Activated CD4-positive, alpha-beta T cell treated with anti-CD3 and anti-CD28 coated beads, Interleukin-2, amount 50 U/mL, for 4 hours (primary cell): ENCODE data around the gene BANF1.

Source experiments
- DNase-seq, 2 experiments: peaks; one replicate each; pipeline ENCODE4 v3.0.0-alpha.2; 2020

Gene BANF1

DNA sequence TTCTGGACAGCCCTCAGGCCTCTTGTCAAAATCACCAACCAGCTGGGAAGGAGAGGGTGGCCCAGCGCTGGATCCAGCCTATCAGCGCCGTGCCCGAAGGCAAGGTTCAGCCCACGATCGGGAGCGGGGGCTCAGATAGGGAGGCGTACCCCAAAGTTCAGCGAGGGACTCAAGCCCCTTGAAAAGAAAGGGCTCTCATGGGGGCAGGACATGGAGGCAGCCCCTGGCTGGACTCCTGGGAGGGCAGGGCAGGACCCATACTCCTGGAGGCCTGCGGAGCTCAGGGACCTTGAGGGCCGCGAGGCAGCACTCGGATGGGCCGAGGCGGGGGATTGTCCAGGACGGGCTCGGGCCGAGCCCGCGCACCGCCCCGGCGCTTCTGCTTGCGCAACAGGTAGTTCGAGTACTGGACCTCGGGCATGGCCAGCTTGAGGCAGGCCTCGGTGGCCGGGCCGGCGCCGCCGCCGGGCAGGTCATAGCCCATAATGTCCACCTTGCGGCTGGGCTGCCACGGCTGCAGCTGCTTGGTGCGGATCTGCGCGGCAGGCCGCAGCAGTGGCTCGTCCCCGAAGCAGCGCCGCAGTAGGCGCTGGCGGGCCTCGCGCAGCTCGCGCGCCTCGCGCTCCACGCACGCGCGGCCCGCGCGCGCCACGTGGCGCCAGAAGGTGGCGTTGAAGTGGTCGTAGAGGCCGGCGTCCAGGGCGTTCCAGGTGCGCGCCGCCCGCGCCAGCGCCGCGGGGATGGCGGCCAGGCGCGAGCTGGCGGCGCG, 40.1 kb downstream of the BANF1 start:
- no peak for DNase-seq

GRCh38 chr11:66042996-66043906, 40.9 kb downstream of the BANF1 start:
- DNase-seq: no peak

DNA sequence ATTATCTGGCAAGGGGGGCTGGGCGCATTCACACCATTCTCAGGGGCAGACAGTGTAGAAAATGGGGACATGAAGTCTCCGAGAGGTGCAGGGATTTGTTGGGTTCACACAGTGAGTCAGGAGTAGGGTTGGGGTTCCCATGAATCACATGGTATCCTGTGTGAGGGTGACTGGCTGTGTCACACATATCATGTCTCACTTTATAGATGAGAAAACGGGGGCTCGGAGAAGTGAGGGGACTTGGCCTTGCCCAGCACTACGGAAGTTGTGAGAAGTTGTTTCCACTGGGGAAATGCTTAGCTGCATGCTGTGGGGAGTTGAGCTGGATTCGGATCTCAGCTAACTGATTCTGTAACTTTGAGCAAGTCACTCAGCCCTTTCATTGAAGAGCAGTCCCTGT, 42.5 kb downstream of the BANF1 start:
- DNase-seq: peak; percentile 21 to 22

- peak; percentile 79 to 80 for DNase-seq
Measured at GRCh38 chr11:66045177-66045639, 42.9 kb downstream of the BANF1 start.

DNA sequence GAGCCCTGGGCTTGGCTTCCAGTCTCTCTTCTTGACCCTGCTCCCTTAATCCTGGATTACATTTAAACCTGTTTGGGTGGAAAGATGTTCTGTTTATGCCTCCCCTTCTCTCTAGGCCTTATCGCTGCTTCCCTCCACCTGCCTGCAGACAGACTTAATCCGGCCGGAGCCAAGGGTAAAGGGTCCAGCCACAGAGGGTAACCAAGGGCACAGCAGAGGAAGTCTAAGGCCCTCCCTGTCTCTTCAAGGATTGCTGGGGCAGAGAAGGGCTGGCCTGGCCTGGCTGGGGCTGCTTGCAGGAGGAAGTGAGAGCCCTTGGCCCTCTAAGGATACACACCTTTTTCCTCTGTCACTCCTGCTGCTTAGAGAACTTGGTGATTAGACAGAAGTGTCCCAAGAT, 44.6 kb downstream of the BANF1 start:
- no peak for DNase-seq

GRCh38 chr11:66047541-66048365, 45.5 kb downstream of the BANF1 start:
- no peak for DNase-seq

- DNase-seq: no peak
Measured at GRCh38 chr11:66048547-66049323, 46.4 kb downstream of the BANF1 start, which contains the start of gene GAL3ST3. GAL3ST3 (minus strand) TSS chr11:66049161; CDS start chr11:66045415, 3,746 bp downstream.

GRCh38 chr11:66050581-66051231, 48.4 kb downstream of the BANF1 start:
- DNase-seq: no peak

- no peak for DNase-seq
Measured at GRCh38 chr11:66051371-66051765, 49.1 kb downstream of the BANF1 start.

DNA sequence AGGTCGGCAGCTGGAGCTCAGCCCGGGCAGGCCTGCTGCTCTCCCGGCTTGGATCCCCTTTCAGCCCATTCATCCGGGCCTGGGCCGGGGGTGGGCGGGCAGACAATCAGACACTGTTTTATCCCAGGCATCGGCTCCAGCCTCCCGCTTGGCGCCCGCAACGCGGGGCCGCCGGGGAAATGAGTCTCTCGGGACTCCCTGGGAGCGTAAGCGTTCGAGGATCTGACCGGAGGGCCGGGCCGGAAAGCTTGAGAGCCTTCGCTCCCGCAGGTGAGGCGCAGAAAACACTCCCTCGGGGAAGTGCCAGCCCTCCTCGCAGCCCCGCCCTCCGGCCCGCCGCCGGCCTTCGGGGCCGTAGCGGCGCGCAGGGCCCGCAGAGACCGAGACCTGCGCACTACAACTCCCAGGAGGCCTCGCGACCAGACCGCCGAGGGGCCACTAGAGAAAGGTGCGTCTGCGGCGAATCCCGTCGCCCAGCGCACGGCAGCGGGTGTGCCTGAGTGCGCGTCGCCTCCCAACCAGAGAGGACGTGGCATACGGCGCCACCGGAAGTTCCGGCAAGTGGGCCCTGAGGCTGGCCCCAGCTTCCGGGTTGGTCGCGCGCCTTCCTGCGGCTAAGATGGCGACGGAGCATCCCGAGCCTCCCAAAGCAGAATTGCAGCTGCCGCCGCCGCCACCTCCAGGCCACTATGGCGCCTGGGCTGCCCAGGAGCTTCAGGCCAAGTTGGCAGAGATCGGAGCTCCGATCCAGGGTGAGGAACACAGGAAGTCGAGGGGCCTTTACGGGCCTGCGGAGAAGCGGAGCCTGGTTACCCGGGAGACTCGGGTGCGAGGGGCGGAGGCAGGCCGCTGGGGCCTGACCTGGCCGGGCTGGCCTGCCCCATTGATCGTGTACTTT, 49.7 kb downstream of the BANF1 start, which contains the start of gene SF3B2:
TSS of gene SF3B2 (plus strand) at position 599 of the 898 bp plus-strand sequence. CDS start at position 620, 21 bp downstream.
- peak; percentile 92 to 94 for DNase-seq

DNA sequence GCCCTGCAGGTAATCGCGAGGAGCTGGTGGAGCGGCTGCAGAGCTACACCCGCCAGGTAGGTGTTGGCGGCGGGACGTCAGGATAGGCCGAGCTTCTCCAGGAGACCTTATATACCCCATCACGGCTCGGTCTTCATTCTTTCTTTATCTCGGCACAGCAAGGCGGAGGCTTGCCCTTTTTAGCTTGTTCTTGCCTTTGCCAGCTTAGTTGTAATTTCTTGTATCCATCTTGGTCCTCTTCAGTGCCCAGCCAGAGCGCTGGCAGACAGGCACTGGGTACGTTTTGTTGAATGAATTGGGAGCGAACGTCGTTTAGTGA, 50.3 kb downstream of the BANF1 start:
- DNase-seq: no peak
